Measurements from ENCODE around the gene VAMP1.
"Not testable (repeated sequence)": the region's sequence is repeated elsewhere in the genome, so short reads cannot be mapped to it uniquely, and the experiment has no call there.

VAMP1 gene

GRCh38 chr12:6470375-6471163 lies at the start of gene VAMP1:
Gene VAMP1 (minus strand): TSS chr12:6470677. CDS start chr12:6470531, 146 bp downstream.
- Histone ChIP-seq H3K4me3 (ENCODE audit: low read length) (peak within 1 kb of the TSS; percentile 72), H3K36me3 (ENCODE audit: control insufficient read depth, insufficient read depth, low read length) (peaks cover 3% of the 10 kb centered on the region; the same call in 1 of the 2 replicates), H3K4me1 (ENCODE audit: control insufficient read depth, insufficient read depth, low read length) (no peaks in the 10 kb centered on the region), H3K27me3 (ENCODE audit: control insufficient read depth, insufficient read depth, low read length) (no peaks in the 10 kb centered on the region), H3K9me3 (ENCODE audit: control insufficient read depth, insufficient read depth, low read length) (no peaks in the 10 kb centered on the region), H3K27ac (ENCODE audit: low read length) (no peak within 1 kb of the TSS)
- WGBS (ENCODE audit: insufficient coverage, insufficient read length), result no CpG with 5 or more reads among the region's 69 CpGs
- peak; percentile 82 for DNase-seq (ENCODE audit: low read depth, low spot score)

GRCh38 chr12:6520186-6520585 lies 49.7 kb upstream of the VAMP1 start:
- no peaks in the 10 kb centered on the region for H3K27me3 ChIP-seq (ENCODE audit: control insufficient read depth, insufficient read depth, low read length)
- no CpG with 5 or more reads among the region's 3 CpGs for WGBS (ENCODE audit: insufficient coverage, insufficient read length)
- H3K36me3 ChIP-seq (ENCODE audit: control insufficient read depth, insufficient read depth, low read length), result peaks cover 57% of the 10 kb centered on the region
- H3K4me3 ChIP-seq (ENCODE audit: low read length), result no peak overlapping the region
- no peak overlapping the region for H3K27ac ChIP-seq (ENCODE audit: low read length)
- no peaks in the 10 kb centered on the region for H3K4me1 ChIP-seq (ENCODE audit: control insufficient read depth, insufficient read depth, low read length)
- DNase-seq (ENCODE audit: low read depth, low spot score), result no peak
- no peaks in the 10 kb centered on the region for H3K9me3 ChIP-seq (ENCODE audit: control insufficient read depth, insufficient read depth, low read length)

GRCh38 chr12:6508087-6508486 lies 37.6 kb upstream of the VAMP1 start:
- no peaks in the 10 kb centered on the region for H3K9me3 ChIP-seq (ENCODE audit: control insufficient read depth, insufficient read depth, low read length)
- no peak overlapping the region for H3K27ac ChIP-seq (ENCODE audit: low read length)
- DNase-seq (ENCODE audit: low read depth, low spot score), result no peak
- H3K27me3 ChIP-seq (ENCODE audit: control insufficient read depth, insufficient read depth, low read length), result no peaks in the 10 kb centered on the region
- no peak overlapping the region for H3K4me3 ChIP-seq (ENCODE audit: low read length)
- H3K36me3 ChIP-seq (ENCODE audit: control insufficient read depth, insufficient read depth, low read length), result peaks cover 15% of the 10 kb centered on the region; the same call in 1 of the 2 replicates
- WGBS (ENCODE audit: insufficient coverage, insufficient read length), result no CpG with 5 or more reads among the region's 7 CpGs
- no peaks in the 10 kb centered on the region for H3K4me1 ChIP-seq (ENCODE audit: control insufficient read depth, insufficient read depth, low read length)

- Histone ChIP-seq H3K4me1 (ENCODE audit: control insufficient read depth, insufficient read depth, low read length) (no peaks in the 10 kb centered on the region), H3K27ac (ENCODE audit: low read length) (no peak overlapping the region), H3K9me3 (ENCODE audit: control insufficient read depth, insufficient read depth, low read length) (no peaks in the 10 kb centered on the region), H3K4me3 (ENCODE audit: low read length) (no peak overlapping the region), H3K36me3 (ENCODE audit: control insufficient read depth, insufficient read depth, low read length) (peaks cover 10% of the 10 kb centered on the region; the same call in 1 of the 2 replicates), H3K27me3 (ENCODE audit: control insufficient read depth, insufficient read depth, low read length) (no peaks in the 10 kb centered on the region)
- no peak for DNase-seq (ENCODE audit: low read depth, low spot score)
- WGBS (ENCODE audit: insufficient coverage, insufficient read length), result no CpG with 5 or more reads among the region's 12 CpGs
Measured at GRCh38 chr12:6507102-6507998, 36.9 kb upstream of the VAMP1 start.

GRCh38 chr12:6500466-6500865 lies 30.0 kb upstream of the VAMP1 start:
- H3K9me3 ChIP-seq (ENCODE audit: control insufficient read depth, insufficient read depth, low read length), result no peaks in the 10 kb centered on the region
- no peaks in the 10 kb centered on the region for H3K4me1 ChIP-seq (ENCODE audit: control insufficient read depth, insufficient read depth, low read length)
- no peak overlapping the region for H3K27ac ChIP-seq (ENCODE audit: low read length)
- no peak overlapping the region for H3K4me3 ChIP-seq (ENCODE audit: low read length)
- WGBS (ENCODE audit: insufficient coverage, insufficient read length), result no CpG with 5 or more reads among the region's 2 CpGs
- peaks cover 4% of the 10 kb centered on the region for H3K36me3 ChIP-seq (ENCODE audit: control insufficient read depth, insufficient read depth, low read length)
- DNase-seq (ENCODE audit: low read depth, low spot score), result no peak
- no peaks in the 10 kb centered on the region for H3K27me3 ChIP-seq (ENCODE audit: control insufficient read depth, insufficient read depth, low read length)

GRCh38 chr12:6497291-6497690 lies 26.8 kb upstream of the VAMP1 start:
- not testable (repeated sequence) for H3K4me3 ChIP-seq (ENCODE audit: low read length); DNase-seq (ENCODE audit: low read depth, low spot score); H3K9me3 ChIP-seq (ENCODE audit: control insufficient read depth, insufficient read depth, low read length); H3K27me3 ChIP-seq (ENCODE audit: control insufficient read depth, insufficient read depth, low read length); H3K4me1 ChIP-seq (ENCODE audit: control insufficient read depth, insufficient read depth, low read length); H3K27ac ChIP-seq (ENCODE audit: low read length); H3K36me3 ChIP-seq (ENCODE audit: control insufficient read depth, insufficient read depth, low read length)
- no CpG with 5 or more reads among the region's 3 CpGs for WGBS (ENCODE audit: insufficient coverage, insufficient read length)

- no peak for DNase-seq (ENCODE audit: low read depth, low spot score)
- Histone ChIP-seq H3K4me3 (ENCODE audit: low read length) (peak overlapping the region; percentile 65; the same call in 1 of the 2 replicates), H3K9me3 (ENCODE audit: control insufficient read depth, insufficient read depth, low read length) (no peaks in the 10 kb centered on the region), H3K36me3 (ENCODE audit: control insufficient read depth, insufficient read depth, low read length) (peaks cover 3% of the 10 kb centered on the region; the same call in 1 of the 2 replicates), H3K4me1 (ENCODE audit: control insufficient read depth, insufficient read depth, low read length) (peaks cover 2% of the 10 kb centered on the region; the same call in 1 of the 2 replicates), H3K27ac (ENCODE audit: low read length) (no peak overlapping the region), H3K27me3 (ENCODE audit: control insufficient read depth, insufficient read depth, low read length) (no peaks in the 10 kb centered on the region)
- WGBS (ENCODE audit: insufficient coverage, insufficient read length), result no CpG with 5 or more reads among the region's 1 CpG
Measured at GRCh38 chr12:6494968-6495367, 24.5 kb upstream of the VAMP1 start.

GRCh38 chr12:6494258-6494743 lies 23.8 kb upstream of the VAMP1 start:
- peaks cover 2% of the 10 kb centered on the region; the same call in 1 of the 2 replicates for H3K4me1 ChIP-seq (ENCODE audit: control insufficient read depth, insufficient read depth, low read length)
- H3K27ac ChIP-seq (ENCODE audit: low read length), result no peak overlapping the region
- H3K27me3 ChIP-seq (ENCODE audit: control insufficient read depth, insufficient read depth, low read length), result no peaks in the 10 kb centered on the region
- no peaks in the 10 kb centered on the region for H3K9me3 ChIP-seq (ENCODE audit: control insufficient read depth, insufficient read depth, low read length)
- peaks cover 3% of the 10 kb centered on the region; the same call in 1 of the 2 replicates for H3K36me3 ChIP-seq (ENCODE audit: control insufficient read depth, insufficient read depth, low read length)
- WGBS (ENCODE audit: insufficient coverage, insufficient read length), result no CpG with 5 or more reads among the region's 14 CpGs
- H3K4me3 ChIP-seq (ENCODE audit: low read length), result peak overlapping the region; percentile 65; the same call in 1 of the 2 replicates
- no peak for DNase-seq (ENCODE audit: low read depth, low spot score)

GRCh38 chr12:6493497-6494257 lies 23.2 kb upstream of the VAMP1 start, which contains the start of gene NCAPD2:
Gene NCAPD2 (plus strand): TSS chr12:6494102. CDS start chr12:6495099, 997 bp downstream.
- Histone ChIP-seq H3K27me3 (ENCODE audit: control insufficient read depth, insufficient read depth, low read length) (no peaks in the 10 kb centered on the region), H3K36me3 (ENCODE audit: control insufficient read depth, insufficient read depth, low read length) (peaks cover 3% of the 10 kb centered on the region; the same call in 1 of the 2 replicates), H3K4me3 (ENCODE audit: low read length) (peak within 1 kb of the TSS; percentile 95; the same call in 1 of the 2 replicates), H3K27ac (ENCODE audit: low read length) (no peak within 1 kb of the TSS), H3K9me3 (ENCODE audit: control insufficient read depth, insufficient read depth, low read length) (no peaks in the 10 kb centered on the region), H3K4me1 (ENCODE audit: control insufficient read depth, insufficient read depth, low read length) (peaks cover 2% of the 10 kb centered on the region; the same call in 1 of the 2 replicates)
- peak; percentile 78 for DNase-seq (ENCODE audit: low read depth, low spot score)
- WGBS (ENCODE audit: insufficient coverage, insufficient read length), result no CpG with 5 or more reads among the region's 49 CpGs

Measured in iPS DF 6.9 (cell line).